Measurements from ENCODE around the gene RMND1. TPM values are rescaled to one million over a fixed set of nuclear protein-coding genes. Genes with fewer than 3 reads are reported as not detected.

Gene RMND1
- total and polyA plus RNA-seq, 2 of the 13 experiments (the other 11 are each of a cell fraction or from before 2014, with no cell fraction given): 34.0 to 72.5 TPM

- no peak for TF ChIP-seq ZBTB14 (CRISPR knock-in tag; IDR thresholded peaks at IDR 0.05)
- TF ChIP-seq PRDM15 (CRISPR knock-in tag; IDR thresholded peaks at IDR 0.05): peak; percentile 69
- TF ChIP-seq ZSCAN29 (CRISPR knock-in tag; conservative IDR thresholded peaks at IDR 0.05): peak; percentile 74
- TF ChIP-seq ZNF780A (CRISPR knock-in tag; IDR thresholded peaks at IDR 0.05): peak; percentile 94; the same call in 1 of the 2 replicates
- peak; percentile 12; the same call in 1 of the 2 replicates for TF ChIP-seq FOSL2 (CRISPR knock-in tag; IDR thresholded peaks at IDR 0.05)
- peak; percentile 86 for TF ChIP-seq MED13 (CRISPR knock-in tag; IDR thresholded peaks at IDR 0.05)
- no peak for TF ChIP-seq PHB2 (IDR thresholded peaks at IDR 0.05; ENCODE audit: partially characterized antibody)
- TF ChIP-seq LCORL (IDR thresholded peaks at IDR 0.05): no peak
- peak; percentile 53 for TF ChIP-seq LCORL (CRISPR knock-in tag; IDR thresholded peaks at IDR 0.05)
- TF ChIP-seq ZNF749 (CRISPR knock-in tag; IDR thresholded peaks at IDR 0.05; ENCODE audit: borderline replicate concordance): peak; percentile 93
- TF ChIP-seq TEF (CRISPR knock-in tag; IDR thresholded peaks at IDR 0.05): 0 out of 2 replicates have a peak, but pooled peaks have one; percentile 70
- no peak for TF ChIP-seq EP300 (IDR thresholded peaks at IDR 0.05; ENCODE audit: low read depth in 2 of 2, low read length in 2 of 2)
- no peak for TF ChIP-seq EP300 (CRISPR knock-in tag; IDR thresholded peaks at IDR 0.05; ENCODE audit: borderline replicate concordance)
- TF ChIP-seq ZNF841 (CRISPR knock-in tag; IDR thresholded peaks at IDR 0.05; ENCODE audit: borderline replicate concordance): 0 out of 2 replicates have a peak, but pooled peaks have one; percentile 68
- peak; percentile 70; the same call in 1 of the 2 replicates for TF ChIP-seq SAFB2 (CRISPR knock-in tag; IDR thresholded peaks at IDR 0.05; ENCODE audit: borderline replicate concordance, low read depth)
- TF ChIP-seq NKX3-1 (CRISPR knock-in tag; IDR thresholded peaks at IDR 0.05): peak; percentile 87
- peak; percentile 59 for TF ChIP-seq U2AF1 (optimal IDR thresholded peaks at IDR 0.05; ENCODE audit: low read depth, low read length)
- TF ChIP-seq RELA (CRISPR knock-in tag; IDR thresholded peaks at IDR 0.05): peak; percentile 16; the same call in 1 of the 2 replicates
- peak; percentile 19; the same call in 1 of the 2 replicates for TF ChIP-seq ZNF124 (CRISPR knock-in tag; IDR thresholded peaks at IDR 0.05)
- TF ChIP-seq TRAFD1 (CRISPR knock-in tag; IDR thresholded peaks at IDR 0.05; ENCODE audit: borderline replicate concordance): no peak
- TF ChIP-seq KLF16 (CRISPR knock-in tag; IDR thresholded peaks at IDR 0.05): peak in 1 of 2 experiments; percentile 13; a peak in 1 of 4 replicates
These were observed 62.2 kb downstream of the RMND1 start (continued) for GRCh38 chr6:151389618-151390275.

Measured in HepG2 (cell line).